Fibroblast of lung (primary cell): ENCODE data around the gene SEMA5B. TPM values are rescaled to one million over a fixed set of nuclear protein-coding genes. Genes with fewer than 3 reads are reported as not detected.

Experiments used
- DNase-seq, 2 donors: peaks; one replicate each; pipeline versions ENCODE4 v3.0.0 to v3.0.0-alpha.2; 2010; ENCODE audit warnings: low read depth in 2 of 2
- H2AFZ ChIP-seq: 2 replicates; pipeline ENCODE4 v1.5.1; 2012; ENCODE audit warnings: low read length, control low read depth, inconsistent platforms
- H3K27ac ChIP-seq: 2 replicates; pipeline ENCODE4 v1.5.1; 2011; ENCODE audit warnings: low read length, control low read depth; ENCODE audit not compliant: insufficient read depth
- H3K27me3 ChIP-seq: 2 replicates; pipeline ENCODE4 v1.5.1; 2011; ENCODE audit warnings: mild to moderate bottlenecking, low read length; ENCODE audit not compliant: control insufficient read depth, insufficient read depth
- H3K36me3 ChIP-seq: 2 replicates; pipeline ENCODE4 v1.5.1; 2011; ENCODE audit warnings: low read length; ENCODE audit not compliant: control insufficient read depth, insufficient read depth
- H3K4me1 ChIP-seq: 2 replicates; pipeline ENCODE4 v1.5.1; 2011; ENCODE audit warnings: low read length; ENCODE audit not compliant: control insufficient read depth, insufficient read depth; ENCODE audit errors: extremely low read depth
- H3K4me2 ChIP-seq: 2 replicates; pipeline ENCODE4 v1.5.1; 2011; ENCODE audit warnings: low read length, control low read depth; ENCODE audit not compliant: insufficient read depth; ENCODE audit errors: extremely low read depth
- H3K4me3 ChIP-seq, 4 experiments: fragments of 200-600 bp in 1 of 4; sonication (generic) in 1 of 4; replicated peaks in 1 of 4; 2 replicates each; pipeline ENCODE4 v1.5.1; 2011 to 2016; ENCODE audit warnings: low read length in 4 of 4, low read depth in 3 of 4, mild to moderate bottlenecking in 3 of 4, control low read depth in 2 of 4, inconsistent platforms in 1 of 4, mixed read lengths in 1 of 4; ENCODE audit not compliant: insufficient read depth in 1 of 4; ENCODE audit errors: control extremely low read depth in 1 of 4
- H3K79me2 ChIP-seq: 2 replicates; pipeline ENCODE4 v1.5.1; 2012; ENCODE audit warnings: mild to moderate bottlenecking, low read length, inconsistent platforms; ENCODE audit not compliant: control insufficient read depth, insufficient read depth
- H3K9ac ChIP-seq: 2 replicates; pipeline ENCODE4 v1.5.1; 2011; ENCODE audit warnings: mild to moderate bottlenecking, low read length, control low read depth; ENCODE audit not compliant: insufficient read depth
- H3K9me3 ChIP-seq: 2 replicates; pipeline ENCODE4 v1.5.1; 2012; ENCODE audit warnings: low read depth, low read length; ENCODE audit not compliant: control insufficient read depth, insufficient read depth
- H4K20me1 ChIP-seq: 2 replicates; pipeline ENCODE4 v1.5.1; 2011; ENCODE audit warnings: low read length; ENCODE audit not compliant: control insufficient read depth, insufficient read depth; ENCODE audit errors: extremely low read depth
- CTCF ChIP-seq, 2 donors: IDR thresholded peaks in 1 of 2; conservative IDR thresholded peaks in 1 of 2; 1 replicate in 1 of 2; 2 replicates in 1 of 2; pipeline ENCODE4 v1.5.1; 2011 to 2012; ENCODE audit warnings: low read length in 2 of 2, control low read depth in 1 of 2, inconsistent platforms in 1 of 2, low read depth in 1 of 2, mild to moderate bottlenecking in 1 of 2
- EZH2 ChIP-seq: IDR thresholded peaks from 2 replicates; pipeline ENCODE4 v1.5.1; 2012; ENCODE audit warnings: low read length, control low read depth, mild to moderate bottlenecking; ENCODE audit errors: missing control alignments
- polyA plus RNA-seq, 2 donors: library from polyadenylated mRNA; depleted of rRNA in 1 of 2; stranded (reverse) in 1 of 2; unstranded in 1 of 2; fragments of >200 nt; gene quantifications; 2 replicates each; pipeline ENCODE4 v1.2.1, GENCODE V29; 2011 to 2012; ENCODE audit warnings: missing spikeins in 1 of 2
- total RNA-seq: library from RNA; depleted of rRNA; stranded (reverse); fragments of >200 nt; gene quantifications from 2 replicates; pipeline ENCODE4 v1.2.1, GENCODE V29; 2014

Gene SEMA5B
- total and polyA plus RNA-seq, 2 donors (not counting 1 experiment from before 2014, with no cell fraction given) = not detected

GRCh38 chr3:122937745-122938144 is 89.8 kb downstream of the SEMA5B start:
- no peak for DNase-seq
- Histone ChIP-seq H3K4me3 (no peak overlapping the region), H3K4me2 (no peak overlapping the region), H2AFZ (no peak overlapping the region), H4K20me1 (no peaks in the 10 kb centered on the region), H3K79me2 (no peaks in the 10 kb centered on the region), H3K4me1 (no peaks in the 10 kb centered on the region), H3K36me3 (no peaks in the 10 kb centered on the region), H3K27me3 (peaks cover 9% of the 10 kb centered on the region), H3K9me3 (no peaks in the 10 kb centered on the region), H3K9ac (no peak overlapping the region), H3K27ac (no peak overlapping the region)
- TF ChIP-seq CTCF (conservative IDR thresholded peaks at IDR 0.05 in 1 of 2, IDR thresholded peaks at IDR 0.05 in 1 of 2; ENCODE audit: low read depth in 1 of 2, low read length in 2 of 2) (no peak), EZH2 (no peak)

GRCh38 chr3:122936986-122937385 is 90.6 kb downstream of the SEMA5B start:
- Histone ChIP-seq H4K20me1 (no peaks in the 10 kb centered on the region), H3K9ac (no peak overlapping the region), H3K4me2 (no peak overlapping the region), H3K27ac (no peak overlapping the region), H3K36me3 (no peaks in the 10 kb centered on the region), H3K4me3 (no peak overlapping the region), H3K79me2 (no peaks in the 10 kb centered on the region), H3K9me3 (no peaks in the 10 kb centered on the region), H2AFZ (no peak overlapping the region), H3K4me1 (no peaks in the 10 kb centered on the region), H3K27me3 (peaks cover 6% of the 10 kb centered on the region)
- TF ChIP-seq EZH2 (no peak), CTCF (conservative IDR thresholded peaks at IDR 0.05 in 1 of 2, IDR thresholded peaks at IDR 0.05 in 1 of 2; ENCODE audit: low read depth in 1 of 2, low read length in 2 of 2) (no peak)
- DNase-seq = no peak

- Histone ChIP-seq H3K9ac (no peak overlapping the region), H3K27ac (no peak overlapping the region), H3K9me3 (no peaks in the 10 kb centered on the region), H3K79me2 (no peaks in the 10 kb centered on the region), H4K20me1 (no peaks in the 10 kb centered on the region), H3K36me3 (no peaks in the 10 kb centered on the region), H3K4me1 (no peaks in the 10 kb centered on the region), H3K4me3 (no peak overlapping the region), H3K4me2 (no peak overlapping the region), H2AFZ (no peak overlapping the region), H3K27me3 (peaks cover 5% of the 10 kb centered on the region)
- no peak for TF ChIP-seq EZH2
- TF ChIP-seq CTCF (conservative IDR thresholded peaks at IDR 0.05 in 1 of 2, IDR thresholded peaks at IDR 0.05 in 1 of 2; ENCODE audit: low read depth in 1 of 2, low read length in 2 of 2) = no peak
- DNase-seq = no peak
These were observed 91.2 kb downstream of the SEMA5B start for GRCh38 chr3:122936335-122936734.
